Measurements from ENCODE around the gene TPST1.

DNA sequence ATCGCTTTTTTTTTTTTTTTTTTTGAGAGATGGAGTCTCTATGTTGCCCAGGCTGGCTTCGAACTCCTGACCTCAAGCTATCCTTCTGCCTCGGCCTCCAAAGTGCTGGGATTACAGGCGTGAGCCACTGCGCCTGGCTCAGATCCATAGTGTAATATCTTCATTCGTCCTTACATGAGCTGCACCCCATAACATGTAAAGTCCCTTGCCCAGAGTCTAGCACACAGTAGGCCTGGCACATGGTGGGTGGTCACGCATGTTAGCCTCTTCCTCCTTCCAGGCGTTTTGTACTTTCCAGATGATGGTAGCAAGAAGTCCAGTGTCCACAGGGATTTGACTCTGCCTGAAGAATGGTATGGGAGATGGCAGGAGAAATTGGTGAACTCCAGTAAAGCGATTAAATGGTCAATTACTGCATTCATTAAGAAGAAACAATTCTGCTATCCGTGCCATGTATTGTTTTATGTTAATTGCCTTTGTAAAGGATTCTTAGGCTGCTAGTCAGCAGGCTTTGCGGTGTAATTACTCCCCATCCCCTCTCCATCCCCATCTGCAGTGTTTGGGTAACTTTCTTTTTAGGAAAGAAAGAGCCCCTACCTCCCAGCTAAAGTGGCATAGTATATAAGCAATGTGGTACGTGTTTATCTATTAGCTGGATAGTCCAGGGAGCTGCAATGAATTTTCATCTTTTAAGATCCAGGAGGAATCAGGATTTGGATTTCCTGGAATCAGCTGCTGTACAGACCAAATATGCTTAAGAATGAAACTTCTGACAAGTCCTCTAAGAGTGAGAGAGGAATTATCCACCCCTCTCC is 1.2 kb downstream of the TPST1 start:
- TF ChIP-seq, protein P1, sequence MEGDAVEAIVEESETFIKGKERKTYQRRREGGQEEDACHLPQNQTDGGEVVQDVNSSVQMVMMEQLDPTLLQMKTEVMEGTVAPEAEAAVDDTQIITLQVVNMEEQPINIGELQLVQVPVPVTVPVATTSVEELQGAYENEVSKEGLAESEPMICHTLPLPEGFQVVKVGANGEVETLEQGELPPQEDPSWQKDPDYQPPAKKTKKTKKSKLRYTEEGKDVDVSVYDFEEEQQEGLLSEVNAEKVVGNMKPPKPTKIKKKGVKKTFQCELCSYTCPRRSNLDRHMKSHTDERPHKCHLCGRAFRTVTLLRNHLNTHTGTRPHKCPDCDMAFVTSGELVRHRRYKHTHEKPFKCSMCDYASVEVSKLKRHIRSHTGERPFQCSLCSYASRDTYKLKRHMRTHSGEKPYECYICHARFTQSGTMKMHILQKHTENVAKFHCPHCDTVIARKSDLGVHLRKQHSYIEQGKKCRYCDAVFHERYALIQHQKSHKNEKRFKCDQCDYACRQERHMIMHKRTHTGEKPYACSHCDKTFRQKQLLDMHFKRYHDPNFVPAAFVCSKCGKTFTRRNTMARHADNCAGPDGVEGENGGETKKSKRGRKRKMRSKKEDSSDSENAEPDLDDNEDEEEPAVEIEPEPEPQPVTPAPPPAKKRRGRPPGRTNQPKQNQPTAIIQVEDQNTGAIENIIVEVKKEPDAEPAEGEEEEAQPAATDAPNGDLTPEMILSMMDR (IDR thresholded peaks at IDR 0.05) = no peak
- TF ChIP-seq EP300 (IDR thresholded peaks at IDR 0.05) = no peak
